HEK293T (cell line): ENCODE measurements around the gene FOXA3.

ENCODE experiments used
- ELF4 ChIP-seq: fragments of 450-650 bp; IDR thresholded peaks from 2 replicates; pipeline ENCODE4 v1.6.1; 2017; ENCODE audit warnings: antibody characterized with exemption
- FOXA1 ChIP-seq: fragments of 450-650 bp; IDR thresholded peaks from 2 replicates; pipeline ENCODE4 v1.6.1; 2016; ENCODE audit warnings: mild to moderate bottlenecking
- SP1 ChIP-seq: fragments of 450-650 bp; IDR thresholded peaks from 2 replicates; pipeline ENCODE4 v1.6.1; 2017
- TARDBP ChIP-seq: fragments of 450-650 bp; IDR thresholded peaks from 2 replicates; pipeline ENCODE4 v1.6.1; 2016

DNA sequence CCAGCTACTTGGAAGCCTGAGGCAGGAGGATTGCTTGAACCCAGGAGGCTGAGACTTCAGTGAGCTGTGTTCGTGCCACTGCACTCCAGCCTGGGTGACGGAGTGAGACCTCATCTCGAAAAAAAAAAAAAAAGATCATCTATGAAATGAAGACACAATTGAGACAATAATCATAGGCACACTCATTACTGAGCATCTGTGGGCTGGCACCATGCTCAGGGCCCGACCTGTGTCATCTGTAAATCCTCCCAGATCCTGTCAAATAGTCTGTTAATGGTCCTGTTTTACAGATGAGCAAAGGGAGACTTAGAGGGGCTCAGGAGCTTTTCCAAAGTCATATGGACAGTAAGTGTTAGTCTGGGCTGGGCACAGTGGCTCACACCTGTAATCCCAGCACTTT, 54.6 kb downstream of the FOXA3 start:
- TF ChIP-seq FOXA1 (no peak), SP1 (no peak), ELF4 (no peak), TARDBP (no peak)
